CD8-positive, alpha-beta memory T cell (primary cell): Measurements from ENCODE around the gene TFCP2L1. TPM values are rescaled to one million over a fixed set of nuclear protein-coding genes. Genes with fewer than 3 reads are reported as not detected.
"Not testable (repeated sequence)": the region's sequence is repeated elsewhere in the genome, so short reads cannot be mapped to it uniquely, and the experiment has no call there.

ENCODE experiments used
- CTCF ChIA-PET: fragments of 350-600 bp; sonication (Branson Sonifier 250); formaldehyde crosslinking; loops from one replicate; lab custom pipeline; 2021; ENCODE audit warnings: antibody characterized with exemption; lab: Charles Lee
- POLR2A ChIA-PET: fragments of 350-600 bp; sonication (Branson Sonifier 250); formaldehyde crosslinking; loops from one replicate; lab custom pipeline; 2021; ENCODE audit warnings: antibody characterized with exemption; lab: Charles Lee
- DNase-seq, 5 donors: peaks; one replicate each; pipeline versions ENCODE4 v3.0.0 to v3.0.0-alpha.2; 2020 to 2022; ENCODE audit warnings: mixed read lengths in 1 of 5
- H3K27ac ChIP-seq: one replicate; pipeline ENCODE4 v1.7.0; 2013; ENCODE audit warnings: low read depth, mild to moderate bottlenecking, low read length, moderate library complexity
- H3K27me3 ChIP-seq: 2 replicates; pipeline ENCODE4 v1.7.0; 2013; ENCODE audit warnings: low read length, mild to moderate bottlenecking; ENCODE audit not compliant: insufficient read depth, poor library complexity, severe bottlenecking
- H3K36me3 ChIP-seq: 2 replicates; pipeline ENCODE4 v1.7.0; 2013; ENCODE audit warnings: mild to moderate bottlenecking, low read length, moderate library complexity; ENCODE audit not compliant: insufficient read depth
- H3K4me1 ChIP-seq: 2 replicates; pipeline ENCODE4 v1.7.0; 2013; ENCODE audit warnings: mild to moderate bottlenecking, low read length, moderate library complexity; ENCODE audit not compliant: insufficient read depth
- H3K4me3 ChIP-seq: 2 replicates; pipeline ENCODE4 v1.7.0; 2013; ENCODE audit warnings: mild to moderate bottlenecking, low read length
- H3K9me3 ChIP-seq: 2 replicates; pipeline ENCODE4 v1.7.0; 2013; ENCODE audit warnings: mild to moderate bottlenecking, low read length
- H3K27ac Mint-ChIP-seq, 8 donors: one replicate each; pipeline ENCODE4 v1.8.0; 2020 to 2021; ENCODE audit warnings: mixed read lengths in 8 of 8, mild to moderate bottlenecking in 6 of 8, inconsistent platforms in 3 of 8, moderate library complexity in 3 of 8
- H3K27me3 Mint-ChIP-seq, 2 donors: one replicate each; pipeline ENCODE4 v1.8.0; 2020 to 2021; ENCODE audit warnings: mixed read lengths in 2 of 2, mild to moderate bottlenecking in 1 of 2, moderate library complexity in 1 of 2
- H3K36me3 Mint-ChIP-seq, 3 donors: one replicate each; pipeline ENCODE4 v1.8.0; 2020 to 2021; ENCODE audit warnings: mixed read lengths in 3 of 3, inconsistent platforms in 1 of 3, mild to moderate bottlenecking in 1 of 3
- H3K4me1 Mint-ChIP-seq, 3 donors: one replicate each; pipeline ENCODE4 v1.8.0; 2020 to 2021; ENCODE audit warnings: mixed read lengths in 3 of 3, inconsistent platforms in 1 of 3, mild to moderate bottlenecking in 1 of 3
- H3K4me3 Mint-ChIP-seq, 7 donors: one replicate each; pipeline ENCODE4 v1.8.0; 2020 to 2021; ENCODE audit warnings: mixed read lengths in 7 of 7, mild to moderate bottlenecking in 6 of 7, moderate library complexity in 4 of 7, inconsistent platforms in 2 of 7
- H3K9me3 Mint-ChIP-seq, 5 donors: one replicate each; pipeline ENCODE4 v1.8.0; 2020 to 2022; ENCODE audit warnings: mixed read lengths in 5 of 5, mild to moderate bottlenecking in 3 of 5, moderate library complexity in 2 of 5, inconsistent platforms in 1 of 5
- polyA plus RNA-seq: library from polyadenylated mRNA; unstranded; fragments of 300-500 nt; fragmentation: Illumina TruSeq; gene quantifications from one replicate; pipeline ENCODE4 v1.2.3, GENCODE V29; 2021
- total RNA-seq, 2 experiments: library from RNA; stranded (reverse); gene quantifications; one replicate each; pipeline ENCODE4 v1.2.3, GENCODE V29; 2021

Gene TFCP2L1
- total RNA-seq (under 1 TPM; 0.11 to 0.16 TPM), polyA plus RNA-seq (0.45 TPM)

GRCh38 chr2:121284463-121285449, at the start of gene TFCP2L1:
Gene TFCP2L1, minus strand, starts transcription at chr2:121285202. Its CDS starts 93 bp downstream, at chr2:121285109.
- peak within 1 kb of the TSS; percentile 14 to 86 (median 70) for H3K4me3 Mint-ChIP-seq
- peaks cover 9 to 17% (median 13%) of the 10 kb centered on the region in 3 donors for H3K4me1 Mint-ChIP-seq
- no peaks in the 10 kb centered on the region for H3K4me1 ChIP-seq
- H3K9me3 Mint-ChIP-seq, result no peaks in the 10 kb centered on the region
- no peaks in the 10 kb centered on the region for H3K36me3 ChIP-seq
- POLR2A ChIA-PET, result no interaction called here
- peak in 1 of 5 donors; percentile 19 for DNase-seq
- CTCF ChIA-PET, result no interaction called here
- H3K27ac Mint-ChIP-seq, result no peak within 1 kb of the TSS
- H3K27ac ChIP-seq, result no peak within 1 kb of the TSS
- peaks cover 11% of the 10 kb centered on the region for H3K27me3 ChIP-seq
- no peak within 1 kb of the TSS for H3K4me3 ChIP-seq
- H3K27me3 Mint-ChIP-seq, result peaks cover 28 to 54% of the 10 kb centered on the region in 2 donors
- no peaks in the 10 kb centered on the region for H3K9me3 ChIP-seq
- no peaks in the 10 kb centered on the region for H3K36me3 Mint-ChIP-seq

GRCh38 chr2:121333834-121334558, 49.0 kb upstream of the TFCP2L1 start:
- POLR2A ChIA-PET, result no interaction called here
- CTCF ChIA-PET, result no interaction called here
- no peaks in the 10 kb centered on the region for H3K27me3 ChIP-seq
- no peak for DNase-seq
- no peaks in the 10 kb centered on the region for H3K4me1 ChIP-seq
- H3K9me3 ChIP-seq, result no peaks in the 10 kb centered on the region
- no peak overlapping the region for H3K4me3 ChIP-seq
- Mint-ChIP-seq H3K9me3 (no peaks in the 10 kb centered on the region), H3K27ac (peak overlapping the region in 2 of 8 donors; percentile 23 to 29), H3K36me3 (peaks cover 0 to 15% (median 5%) of the 10 kb centered on the region in 3 donors), H3K4me1 (peaks cover 0 to 4% (median 0%) of the 10 kb centered on the region in 3 donors), H3K27me3 (peaks cover 0 to 6% of the 10 kb centered on the region in 2 donors), H3K4me3 (no peak overlapping the region)
- no peak overlapping the region for H3K27ac ChIP-seq
- no peaks in the 10 kb centered on the region for H3K36me3 ChIP-seq

GRCh38 chr2:121333231-121333630, 48.2 kb upstream of the TFCP2L1 start:
- peaks cover 0 to 4% (median 0%) of the 10 kb centered on the region in 3 donors for H3K4me1 Mint-ChIP-seq
- Histone ChIP-seq H3K4me3 (no peak overlapping the region), H3K9me3 (no peaks in the 10 kb centered on the region), H3K4me1 (no peaks in the 10 kb centered on the region), H3K27ac (no peak overlapping the region), H3K27me3 (no peaks in the 10 kb centered on the region), H3K36me3 (no peaks in the 10 kb centered on the region)
- peaks cover 0 to 9% (median 0%) of the 10 kb centered on the region in 3 donors for H3K36me3 Mint-ChIP-seq
- no peaks in the 10 kb centered on the region for H3K9me3 Mint-ChIP-seq
- peak overlapping the region in 1 of 8 donors; percentile 23 for H3K27ac Mint-ChIP-seq
- peaks cover 0 to 10% of the 10 kb centered on the region in 2 donors for H3K27me3 Mint-ChIP-seq
- no peak for DNase-seq
- POLR2A ChIA-PET, result no interaction called here
- no peak overlapping the region for H3K4me3 Mint-ChIP-seq
- CTCF ChIA-PET, result no interaction called here

GRCh38 chr2:121331324-121331723, 46.3 kb upstream of the TFCP2L1 start:
- DNase-seq, H3K4me3 Mint-ChIP-seq, H3K27ac ChIP-seq, H3K4me1 Mint-ChIP-seq, H3K27ac Mint-ChIP-seq, H3K9me3 ChIP-seq, H3K27me3 ChIP-seq, H3K9me3 Mint-ChIP-seq, H3K4me1 ChIP-seq, POLR2A ChIA-PET, H3K4me3 ChIP-seq, H3K36me3 ChIP-seq, H3K36me3 Mint-ChIP-seq: not testable (repeated sequence)
- CTCF ChIA-PET, result interaction anchor here (0.6 kb wide), 1 partner anchor 10 kb away, joined by 3 read pairs; no protein-coding TSS in a partner anchor
- peaks cover 0 to 15% of the 10 kb centered on the region in 2 donors for H3K27me3 Mint-ChIP-seq

GRCh38 chr2:121330921-121331320, 45.9 kb upstream of the TFCP2L1 start:
- H3K27me3 ChIP-seq, result no peaks in the 10 kb centered on the region
- ChIA-PET CTCF (no interaction called here), POLR2A (no interaction called here)
- no peaks in the 10 kb centered on the region for H3K36me3 ChIP-seq
- no peak for DNase-seq
- no peak overlapping the region for H3K27ac ChIP-seq
- peaks cover 0 to 3% (median 0%) of the 10 kb centered on the region in 5 donors for H3K9me3 Mint-ChIP-seq
- H3K4me3 Mint-ChIP-seq, result no peak overlapping the region
- no peaks in the 10 kb centered on the region for H3K36me3 Mint-ChIP-seq
- no peaks in the 10 kb centered on the region for H3K4me1 ChIP-seq
- no peak overlapping the region for H3K4me3 ChIP-seq
- peaks cover 0 to 4% (median under 1%) of the 10 kb centered on the region in 3 donors for H3K4me1 Mint-ChIP-seq
- H3K9me3 ChIP-seq, result no peaks in the 10 kb centered on the region
- H3K27ac Mint-ChIP-seq, result no peak overlapping the region
- H3K27me3 Mint-ChIP-seq, result peaks cover 0 to 19% of the 10 kb centered on the region in 2 donors

GRCh38 chr2:121329786-121330185, 44.8 kb upstream of the TFCP2L1 start:
- POLR2A ChIA-PET, result no interaction called here
- H3K27me3 Mint-ChIP-seq, result peaks cover 2 to 25% of the 10 kb centered on the region in 2 donors
- H3K36me3 ChIP-seq, result no peaks in the 10 kb centered on the region
- H3K4me1 ChIP-seq, result no peaks in the 10 kb centered on the region
- H3K4me1 Mint-ChIP-seq, result peaks cover 0 to 4% (median 1%) of the 10 kb centered on the region in 3 donors
- CTCF ChIA-PET, result no interaction called here
- H3K9me3 Mint-ChIP-seq, result peaks cover 0 to 4% (median 0%) of the 10 kb centered on the region in 5 donors
- H3K4me3 Mint-ChIP-seq, result no peak overlapping the region
- no peak overlapping the region for H3K27ac Mint-ChIP-seq
- no peak overlapping the region for H3K4me3 ChIP-seq
- no peaks in the 10 kb centered on the region for H3K36me3 Mint-ChIP-seq
- H3K27ac ChIP-seq, result no peak overlapping the region
- no peak for DNase-seq
- no peaks in the 10 kb centered on the region for H3K27me3 ChIP-seq
- no peaks in the 10 kb centered on the region for H3K9me3 ChIP-seq

- no peak overlapping the region for H3K27ac Mint-ChIP-seq
- Histone ChIP-seq H3K27ac (no peak overlapping the region), H3K4me1 (no peaks in the 10 kb centered on the region), H3K36me3 (no peaks in the 10 kb centered on the region), H3K27me3 (no peaks in the 10 kb centered on the region), H3K9me3 (no peaks in the 10 kb centered on the region), H3K4me3 (no peak overlapping the region)
- H3K9me3 Mint-ChIP-seq, result peaks cover 0 to 4% (median 0%) of the 10 kb centered on the region in 5 donors
- peaks cover 0 to 1% (median 0%) of the 10 kb centered on the region in 3 donors for H3K4me1 Mint-ChIP-seq
- no peak for DNase-seq
- no peaks in the 10 kb centered on the region for H3K36me3 Mint-ChIP-seq
- peaks cover 7 to 34% of the 10 kb centered on the region in 2 donors for H3K27me3 Mint-ChIP-seq
- CTCF ChIA-PET, result no interaction called here
- POLR2A ChIA-PET, result no interaction called here
- no peak overlapping the region for H3K4me3 Mint-ChIP-seq
Observed at GRCh38 chr2:121326628-121327027, 41.6 kb upstream of the TFCP2L1 start.
